ENCODE data around the gene TIMM50. TPM values are rescaled to one million over a fixed set of nuclear protein-coding genes. Genes with fewer than 3 reads are reported as not detected.

TIMM50 gene
- total and polyA plus RNA-seq, 2 of the 8 experiments (the other 6 are each of a cell fraction or from before 2014, with no cell fraction given) = 155 to 187 TPM

DNA sequence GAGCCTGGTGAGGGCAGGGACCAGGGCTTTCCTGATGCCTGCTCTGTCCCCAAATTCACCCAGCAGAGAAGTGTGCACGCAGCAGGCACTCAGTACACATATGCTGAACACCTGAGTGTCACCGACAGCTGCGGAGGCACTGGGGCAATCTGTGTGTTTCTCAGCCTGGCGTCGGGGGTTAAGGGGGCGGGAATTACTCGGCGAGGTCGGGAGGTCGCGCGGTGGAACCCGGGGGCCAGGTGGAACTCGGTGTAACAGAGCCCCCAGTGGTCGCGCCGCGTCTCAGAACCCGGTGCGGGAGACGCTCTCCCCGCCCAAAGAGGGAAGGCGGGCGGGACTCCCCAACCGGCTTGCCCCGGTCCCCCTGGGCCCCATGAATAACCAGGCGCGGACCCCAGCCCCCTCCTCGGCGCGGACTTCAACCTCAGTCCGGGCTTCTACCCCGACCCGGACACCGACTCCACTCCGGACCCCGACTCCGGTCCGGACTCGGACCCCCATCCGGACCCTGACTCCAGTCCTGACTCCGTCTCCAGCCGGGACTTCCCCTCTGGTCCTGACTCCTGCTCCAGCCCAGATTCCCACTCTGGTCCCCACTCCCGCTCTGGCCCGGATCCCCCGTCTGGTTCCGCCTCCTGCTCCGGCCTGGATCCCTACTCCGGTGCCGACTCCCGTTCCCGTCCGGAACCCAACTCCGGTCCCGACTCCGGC is 34.4 kb downstream of the TIMM50 start, which contains the start of gene SELENOV (continued):
- TF ChIP-seq RNF2 (IDR thresholded peaks at IDR 0.05; ENCODE audit: borderline replicate concordance, low read depth, low read length, missing control alignments, poor library complexity, severe bottlenecking) = no peak
- no peak for TF ChIP-seq EZH2 (IDR thresholded peaks at IDR 0.05; ENCODE audit: low read depth, low read length, severe bottlenecking)
- peak; percentile 44; the same call in 1 of the 2 replicates for TF ChIP-seq PHF8 (conservative IDR thresholded peaks at IDR 0.05; ENCODE audit: low read depth, low read length)
- peak in 1 of 2 experiments; percentile 66; a peak in 1 of 3 replicates for TF ChIP-seq EP300 (IDR thresholded peaks at IDR 0.05; ENCODE audit: borderline replicate concordance in 1 of 2, low read depth in 2 of 2, low read length in 2 of 2)
- TF ChIP-seq ATF2 (IDR thresholded peaks at IDR 0.05; ENCODE audit: low read length) = no peak
- TF ChIP-seq RXRA (IDR thresholded peaks at IDR 0.05; ENCODE audit: insufficient read depth, low read depth, low read length) = no peak
- peak; percentile 54; the same call in 1 of the 2 replicates for TF ChIP-seq TBP (IDR thresholded peaks at IDR 0.05; ENCODE audit: low read depth, low read length)
- TF ChIP-seq BCL11A (IDR thresholded peaks at IDR 0.05; ENCODE audit: low read depth in 2 of 2, low read length in 2 of 2) = no peak
- TF ChIP-seq MAX (IDR thresholded peaks at IDR 0.05) = peak; percentile 25; the same call in 1 of the 2 replicates
- no peak for TF ChIP-seq KDM5A (IDR thresholded peaks at IDR 0.05; ENCODE audit: low read length)
- no peak for TF ChIP-seq ATF3 (IDR thresholded peaks at IDR 0.05; ENCODE audit: insufficient read depth, low read depth, low read length)
- peak in 1 of 2 experiments; percentile 65; a peak in 2 of 4 replicates for TF ChIP-seq HDAC2 (IDR thresholded peaks at IDR 0.05; ENCODE audit: borderline replicate concordance in 1 of 2, low read depth in 2 of 2, low read length in 2 of 2)
- TF ChIP-seq TAF1 (IDR thresholded peaks at IDR 0.05; ENCODE audit: low read depth, low read length) = peak; percentile 76
- no peak for TF ChIP-seq CEBPB (IDR thresholded peaks at IDR 0.05; ENCODE audit: low read depth, low read length)
- no peak for TF ChIP-seq NRF1 (IDR thresholded peaks at IDR 0.05; ENCODE audit: low read depth, low read length)
- TF ChIP-seq HDAC6 (IDR thresholded peaks at IDR 0.05; ENCODE audit: low read depth, low read length) = no peak
- TF ChIP-seq CREB1 (IDR thresholded peaks at IDR 0.05) = peak; percentile 52; the same call in 1 of the 2 replicates
- peak; percentile 58; the same call in 1 of the 2 replicates for TF ChIP-seq E2F6 (IDR thresholded peaks at IDR 0.05)
- no peak for TF ChIP-seq FOSL1 (IDR thresholded peaks at IDR 0.05; ENCODE audit: insufficient read depth, low read depth, low read length)

All from H1 (cell line).